ENCODE data around the gene MIAT.

GRCh38 chr22:26636296-26636695 is 21.1 kb upstream of the MIAT start:
- TF ChIP-seq TCF7L2 (IDR thresholded peaks at IDR 0.05; ENCODE audit: low read depth, low read length) (no peak), SIN3A (IDR thresholded peaks at IDR 0.05; ENCODE audit: borderline replicate concordance, insufficient read depth, low read depth, low read length) (no peak), POLR2AphosphoS5 (IDR thresholded peaks at IDR 0.05; ENCODE audit: low read depth, low read length) (no peak)
- TF ChIP-seq, protein P1, sequence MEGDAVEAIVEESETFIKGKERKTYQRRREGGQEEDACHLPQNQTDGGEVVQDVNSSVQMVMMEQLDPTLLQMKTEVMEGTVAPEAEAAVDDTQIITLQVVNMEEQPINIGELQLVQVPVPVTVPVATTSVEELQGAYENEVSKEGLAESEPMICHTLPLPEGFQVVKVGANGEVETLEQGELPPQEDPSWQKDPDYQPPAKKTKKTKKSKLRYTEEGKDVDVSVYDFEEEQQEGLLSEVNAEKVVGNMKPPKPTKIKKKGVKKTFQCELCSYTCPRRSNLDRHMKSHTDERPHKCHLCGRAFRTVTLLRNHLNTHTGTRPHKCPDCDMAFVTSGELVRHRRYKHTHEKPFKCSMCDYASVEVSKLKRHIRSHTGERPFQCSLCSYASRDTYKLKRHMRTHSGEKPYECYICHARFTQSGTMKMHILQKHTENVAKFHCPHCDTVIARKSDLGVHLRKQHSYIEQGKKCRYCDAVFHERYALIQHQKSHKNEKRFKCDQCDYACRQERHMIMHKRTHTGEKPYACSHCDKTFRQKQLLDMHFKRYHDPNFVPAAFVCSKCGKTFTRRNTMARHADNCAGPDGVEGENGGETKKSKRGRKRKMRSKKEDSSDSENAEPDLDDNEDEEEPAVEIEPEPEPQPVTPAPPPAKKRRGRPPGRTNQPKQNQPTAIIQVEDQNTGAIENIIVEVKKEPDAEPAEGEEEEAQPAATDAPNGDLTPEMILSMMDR (IDR thresholded peaks at IDR 0.05) = no peak
